GM23248 (cell line): Measurements from ENCODE around the gene RTTN. TPM values are rescaled to one million over a fixed set of nuclear protein-coding genes. Genes with fewer than 3 reads are reported as not detected.
"Not testable (repeated sequence)": the region's sequence is repeated elsewhere in the genome, so short reads cannot be mapped to it uniquely, and the experiment has no call there.

ENCODE experiments used
- DNase-seq: peaks from one replicate; pipeline ENCODE4 v3.0.0-alpha.2; 2015
- H2AFZ ChIP-seq: fragments of 200-600 bp; sonication (generic); 2 replicates; pipeline ENCODE4 v1.6.1; 2016; ENCODE audit warnings: antibody characterized with exemption
- H3F3A ChIP-seq: fragments of 200-600 bp; sonication (generic); 2 replicates; pipeline ENCODE4 v1.6.1; 2016; ENCODE audit warnings: mild to moderate bottlenecking, antibody characterized with exemption, mixed run types; ENCODE audit not compliant: insufficient read depth
- H3K27ac ChIP-seq: fragments of 200-600 bp; sonication (generic); 2 replicates; pipeline ENCODE4 v1.5.1; 2016; ENCODE audit warnings: mild to moderate bottlenecking
- H3K27me3 ChIP-seq: fragments of 200-600 bp; sonication (generic); replicated peaks from 2 replicates; pipeline ENCODE4 v1.6.1; 2016; ENCODE audit warnings: mild to moderate bottlenecking; ENCODE audit not compliant: insufficient read depth
- H3K36me3 ChIP-seq: fragments of 200-600 bp; sonication (generic); 2 replicates; pipeline ENCODE4 v1.6.1; 2016; ENCODE audit warnings: low read depth, mild to moderate bottlenecking
- H3K4me1 ChIP-seq: fragments of 200-600 bp; sonication (generic); 2 replicates; pipeline ENCODE4 v1.6.1; 2016; ENCODE audit warnings: mild to moderate bottlenecking; ENCODE audit not compliant: insufficient read depth
- H3K4me2 ChIP-seq: fragments of 200-600 bp; sonication (generic); one replicate; pipeline ENCODE4 v1.6.1; 2016; ENCODE audit warnings: mild to moderate bottlenecking; ENCODE audit not compliant: unreplicated experiment
- H3K4me3 ChIP-seq: fragments of 200-600 bp; sonication (generic); 2 replicates; pipeline ENCODE4 v1.5.1; 2016; ENCODE audit warnings: mild to moderate bottlenecking
- H3K79me2 ChIP-seq: fragments of 200-600 bp; sonication (generic); 2 replicates; pipeline ENCODE4 v1.6.1; 2016; ENCODE audit warnings: mild to moderate bottlenecking; ENCODE audit not compliant: insufficient read depth
- H3K9ac ChIP-seq: fragments of 200-600 bp; sonication (generic); 2 replicates; pipeline ENCODE4 v1.6.1; 2016; ENCODE audit warnings: mild to moderate bottlenecking
- H3K9me2 ChIP-seq: fragments of 200-600 bp; sonication (generic); 2 replicates; pipeline ENCODE4 v1.6.1; 2016; ENCODE audit warnings: mixed run types, mild to moderate bottlenecking, moderate library complexity; ENCODE audit not compliant: insufficient read depth
- H3K9me3 ChIP-seq: fragments of 200-600 bp; sonication (generic); one replicate; pipeline ENCODE4 v1.6.1; 2017; ENCODE audit warnings: low read depth
- H4K20me1 ChIP-seq: fragments of 200-600 bp; sonication (generic); 2 replicates; pipeline ENCODE4 v1.6.0; 2016; ENCODE audit not compliant: insufficient read depth
- EZH2 ChIP-seq: fragments of 200-600 bp; sonication (generic); IDR thresholded peaks from 2 replicates; pipeline ENCODE4 v1.6.1; 2018; ENCODE audit warnings: antibody characterized with exemption, mild to moderate bottlenecking; ENCODE audit not compliant: insufficient read depth, poor library complexity, severe bottlenecking
- EZH2phosphoT487 ChIP-seq: fragments of 200-600 bp; sonication (generic); IDR thresholded peaks from 2 replicates; pipeline ENCODE4 v1.6.1; 2018; ENCODE audit warnings: antibody characterized with exemption, moderate library complexity, mild to moderate bottlenecking, low read depth; ENCODE audit not compliant: insufficient read depth
- WGBS, 2 experiments: methylation state at CpG; one replicate each; pipeline ENCODE4 v1.1.6; 2015 to 2017; ENCODE audit warnings: low lambda C conversion rate in 2 of 2, low coverage in 1 of 2; ENCODE audit errors: missing lambda C conversion rate in 2 of 2; 5-methylcytosine and 5-hydroxymethylcytosine counted together
- in situ Hi-C: fragments of 300-500 bp; cut with MboI; formaldehyde crosslinking; loops from 2 replicates; pipeline ENCODE4 v1.15.0; 2020
- polyA plus RNA-seq: library from polyadenylated mRNA; unstranded; fragments of >200 nt; fragmentation: Nextera tagmentation; extraction: Ambion mirVana; gene quantifications from 2 replicates; pipeline ENCODE4 v1.2.1, GENCODE V29; 2016
- total RNA-seq: library from RNA; depleted of rRNA; stranded (reverse); fragments of >200 nt; shearing (Covaris generic); gene quantifications from 2 replicates; pipeline ENCODE4 v1.2.3, GENCODE V29; 2014

Gene RTTN
- total and polyA plus RNA-seq, 2 experiments from 2014 or later: 12.4 to 19.3 TPM

DNA sequence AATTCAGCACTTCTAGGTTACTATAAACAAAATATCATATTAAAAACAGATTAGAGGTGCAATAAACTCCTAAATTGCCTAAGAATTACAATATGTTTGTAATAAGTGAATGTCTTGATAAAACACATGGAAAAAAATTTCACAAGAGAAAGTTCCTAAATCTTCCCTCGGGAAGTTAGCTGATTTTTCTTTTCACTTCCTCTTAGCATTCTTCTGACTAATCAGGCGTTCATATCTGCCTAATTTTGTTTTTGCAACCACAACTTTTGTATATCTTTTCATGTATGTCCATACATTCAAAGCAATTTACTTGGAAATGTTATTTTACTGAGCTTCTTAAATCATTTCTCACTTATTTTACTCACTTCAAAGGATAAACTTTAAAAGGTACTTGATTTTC, 88.5 kb downstream of the RTTN start:
- Histone ChIP-seq H3K4me2 (no peak overlapping the region), H3F3A (no peaks in the 10 kb centered on the region), H3K9ac (no peak overlapping the region), H3K27ac (no peak overlapping the region), H3K9me3 (no peaks in the 10 kb centered on the region), H3K4me1 (0 out of 2 replicates have a peak, but pooled peaks cover 7% of the 10 kb centered on the region), H3K36me3 (peaks cover 5% of the 10 kb centered on the region), H4K20me1 (no peaks in the 10 kb centered on the region), H3K4me3 (no peak overlapping the region), H3K9me2 (no peaks in the 10 kb centered on the region), H3K27me3 (no peaks in the 10 kb centered on the region), H2AFZ (no peak overlapping the region), H3K79me2 (no peaks in the 10 kb centered on the region)
- in situ Hi-C loops: no loop called here
- TF ChIP-seq EZH2phosphoT487 (no peak), EZH2 (no peak)
- WGBS, 2 experiments: 68 to 83% methylated on average over 2 of the region's 2 CpGs
- no peak for DNase-seq

GRCh38 chr18:70113511-70113910, 92.0 kb downstream of the RTTN start:
- Histone ChIP-seq H3K9ac (no peak overlapping the region), H3K36me3 (peaks cover 7% of the 10 kb centered on the region), H4K20me1 (no peaks in the 10 kb centered on the region), H3K9me3 (no peaks in the 10 kb centered on the region), H3K4me3 (no peak overlapping the region), H3K9me2 (no peaks in the 10 kb centered on the region), H3F3A (no peaks in the 10 kb centered on the region), H3K27ac (no peak overlapping the region), H3K4me2 (no peak overlapping the region), H2AFZ (no peak overlapping the region), H3K4me1 (0 out of 2 replicates have a peak, but pooled peaks cover 7% of the 10 kb centered on the region), H3K27me3 (no peaks in the 10 kb centered on the region), H3K79me2 (no peaks in the 10 kb centered on the region)
- WGBS, 2 experiments: 95 to 100% methylated on average over 1 of the region's 1 CpG
- TF ChIP-seq EZH2 (no peak), EZH2phosphoT487 (no peak)
- DNase-seq: no peak
- in situ Hi-C loops: no loop called here

- no peaks in the 10 kb centered on the region for H3K27me3 ChIP-seq
- in situ Hi-C loops: no loop called here
- H3F3A ChIP-seq: no peaks in the 10 kb centered on the region
- DNase-seq: no peak
- 97 to 98% methylated on average over 11 of the region's 11 CpGs for WGBS, 2 experiments
- H3K36me3 ChIP-seq: peaks cover 4% of the 10 kb centered on the region; the same call in 1 of the 2 replicates
- H3K9ac ChIP-seq: no peak overlapping the region
- H2AFZ ChIP-seq: no peak overlapping the region
- H3K4me3 ChIP-seq: no peak overlapping the region
- no peaks in the 10 kb centered on the region for H3K9me2 ChIP-seq
- H3K4me2 ChIP-seq: no peak overlapping the region
- H4K20me1 ChIP-seq: no peaks in the 10 kb centered on the region
- H3K79me2 ChIP-seq: no peaks in the 10 kb centered on the region
- no peak overlapping the region for H3K27ac ChIP-seq
- H3K9me3 ChIP-seq: no peaks in the 10 kb centered on the region
- H3K4me1 ChIP-seq: no peaks in the 10 kb centered on the region
- TF ChIP-seq EZH2phosphoT487 (no peak), EZH2 (no peak)
Measured at GRCh38 chr18:70110678-70111077, 94.8 kb downstream of the RTTN start.

DNA sequence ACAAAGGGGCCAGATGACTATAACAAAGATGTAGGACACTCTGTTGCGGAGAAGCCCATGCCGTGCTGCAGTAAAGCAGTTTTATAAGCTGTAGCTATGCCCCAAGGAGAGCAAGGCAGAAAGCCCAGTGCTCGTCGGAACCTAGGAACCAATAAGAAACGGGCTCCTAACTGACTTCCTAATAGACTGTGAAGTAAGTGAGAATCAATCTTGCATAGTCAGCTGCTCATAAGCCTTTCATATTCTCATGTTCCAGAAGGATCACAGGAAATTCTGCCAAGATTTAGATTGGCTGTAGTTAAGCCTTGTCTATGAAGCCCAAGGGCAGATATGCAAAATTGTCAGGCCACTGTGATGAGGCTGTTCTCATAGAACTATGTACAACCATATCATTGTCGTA, 98.4 kb downstream of the RTTN start:
- H3K9me3 ChIP-seq: no peaks in the 10 kb centered on the region
- H3F3A ChIP-seq: no peaks in the 10 kb centered on the region
- DNase-seq: no peak
- no peak overlapping the region for H3K4me2 ChIP-seq
- H3K36me3 ChIP-seq: peaks cover 10% of the 10 kb centered on the region
- H3K27ac ChIP-seq: no peak overlapping the region
- no peak overlapping the region for H3K4me3 ChIP-seq
- H3K4me1 ChIP-seq: no peaks in the 10 kb centered on the region
- H2AFZ ChIP-seq: no peak overlapping the region
- H4K20me1 ChIP-seq: no peaks in the 10 kb centered on the region
- in situ Hi-C loops: no loop called here
- no peaks in the 10 kb centered on the region for H3K27me3 ChIP-seq
- no peaks in the 10 kb centered on the region for H3K79me2 ChIP-seq
- no peaks in the 10 kb centered on the region for H3K9me2 ChIP-seq
- no peak overlapping the region for H3K9ac ChIP-seq
- TF ChIP-seq EZH2: no peak
- TF ChIP-seq EZH2phosphoT487: no peak
- WGBS, 2 experiments: 97 to 98% methylated on average over 6 of the region's 6 CpGs

DNA sequence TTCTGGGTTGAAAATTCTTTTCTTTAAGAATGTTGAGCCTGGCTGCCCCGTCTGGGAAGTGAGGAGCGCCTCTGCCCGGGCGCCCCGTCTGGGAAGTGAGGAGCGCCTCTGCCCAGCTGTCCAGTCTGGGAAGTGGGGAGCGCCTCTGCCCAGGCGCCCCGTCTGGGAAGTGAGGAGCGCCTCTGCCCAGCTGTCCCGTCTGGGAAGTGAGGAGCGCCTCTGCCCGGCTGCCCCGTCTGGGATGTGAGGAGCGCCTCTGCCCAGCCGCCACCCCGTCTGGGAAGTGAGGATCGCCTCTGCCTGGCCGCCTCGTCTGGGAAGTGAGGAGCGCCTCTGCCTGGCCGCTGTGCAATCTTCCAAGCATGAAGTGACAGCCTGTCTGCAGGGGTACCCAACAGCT, 102.6 kb downstream of the RTTN start:
- H3K27me3 ChIP-seq, H3K4me2 ChIP-seq, H3K9me2 ChIP-seq, H3K79me2 ChIP-seq, H3K9ac ChIP-seq, H3K9me3 ChIP-seq, H2AFZ ChIP-seq, H3F3A ChIP-seq, H3K4me3 ChIP-seq, H3K4me1 ChIP-seq, in situ Hi-C loops, DNase-seq, H4K20me1 ChIP-seq, H3K27ac ChIP-seq: not testable (repeated sequence)
- WGBS, 2 experiments: 94 to 95% methylated on average over 11 to 22 of the region's 22 CpGs
- peaks cover 11% of the 10 kb centered on the region; the same call in 1 of the 2 replicates for H3K36me3 ChIP-seq
